Keratinocyte (primary cell): ENCODE measurements around the gene CMTR1.

ENCODE experiments used
- EZH2 ChIP-seq: IDR thresholded peaks from one replicate; pipeline ENCODE4 v1.6.1; 2012; ENCODE audit warnings: inconsistent platforms, mild to moderate bottlenecking, low read length, moderate library complexity
- TF ChIP-seq, protein P1 (sequence below), 3 experiments: IDR thresholded peaks in 1 of 3; conservative IDR thresholded peaks in 1 of 3; optimal IDR thresholded peaks in 1 of 3; 2 replicates in 2 of 3; 3 replicates in 1 of 3; pipeline versions ENCODE3 to v1.5.1; 2011; ENCODE audit warnings: low read length in 3 of 3, mild to moderate bottlenecking in 3 of 3, moderate library complexity in 2 of 3, control low read depth in 1 of 3, inconsistent platforms in 1 of 3; ENCODE audit not compliant: insufficient read depth in 2 of 3; ENCODE audit errors: extremely low read depth in 1 of 3

GRCh38 chr6:37489697-37490336 lies 56.8 kb downstream of the CMTR1 start:
- TF ChIP-seq, protein P1, sequence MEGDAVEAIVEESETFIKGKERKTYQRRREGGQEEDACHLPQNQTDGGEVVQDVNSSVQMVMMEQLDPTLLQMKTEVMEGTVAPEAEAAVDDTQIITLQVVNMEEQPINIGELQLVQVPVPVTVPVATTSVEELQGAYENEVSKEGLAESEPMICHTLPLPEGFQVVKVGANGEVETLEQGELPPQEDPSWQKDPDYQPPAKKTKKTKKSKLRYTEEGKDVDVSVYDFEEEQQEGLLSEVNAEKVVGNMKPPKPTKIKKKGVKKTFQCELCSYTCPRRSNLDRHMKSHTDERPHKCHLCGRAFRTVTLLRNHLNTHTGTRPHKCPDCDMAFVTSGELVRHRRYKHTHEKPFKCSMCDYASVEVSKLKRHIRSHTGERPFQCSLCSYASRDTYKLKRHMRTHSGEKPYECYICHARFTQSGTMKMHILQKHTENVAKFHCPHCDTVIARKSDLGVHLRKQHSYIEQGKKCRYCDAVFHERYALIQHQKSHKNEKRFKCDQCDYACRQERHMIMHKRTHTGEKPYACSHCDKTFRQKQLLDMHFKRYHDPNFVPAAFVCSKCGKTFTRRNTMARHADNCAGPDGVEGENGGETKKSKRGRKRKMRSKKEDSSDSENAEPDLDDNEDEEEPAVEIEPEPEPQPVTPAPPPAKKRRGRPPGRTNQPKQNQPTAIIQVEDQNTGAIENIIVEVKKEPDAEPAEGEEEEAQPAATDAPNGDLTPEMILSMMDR (optimal IDR thresholded peaks at IDR 0.05 in 1 of 3, IDR thresholded peaks at IDR 0.05 in 1 of 3, conservative IDR thresholded peaks at IDR 0.05 in 1 of 3; ENCODE audit: extremely low read depth in 1 of 3, insufficient read depth in 2 of 3, low read length in 3 of 3): peak in 1 of 3 experiments; percentile 21
- TF ChIP-seq EZH2: no peak
